Erythroblast (primary cell): ENCODE data around the gene MYH7.

ENCODE experiments used
- GATA1 ChIP-seq: IDR thresholded peaks from 2 replicates; pipeline ENCODE4 v1.6.1; 2011; ENCODE audit warnings: low read depth, mild to moderate bottlenecking, control low read depth, low read length, moderate library complexity
- POLR2A ChIP-seq: IDR thresholded peaks from 2 replicates; pipeline ENCODE4 v1.6.1; 2011; ENCODE audit warnings: mild to moderate bottlenecking, low read length

- TF ChIP-seq POLR2A (no peak), GATA1 (no peak)
Observed at GRCh38 chr14:23423657-23424056, 11.8 kb downstream of the MYH7 start.
